KMS-11 (cell line): ENCODE measurements around the gene SNX21.

Source experiments
- H2AFZ ChIP-seq: fragments of 200-600 bp; sonication (generic); 2 replicates; pipeline ENCODE4 v1.6.1; 2016; ENCODE audit warnings: antibody characterized with exemption, mixed run types, low read depth
- H3K27ac ChIP-seq: fragments of 200-600 bp; sonication (generic); 2 replicates; pipeline ENCODE4 v1.6.1; 2016; ENCODE audit warnings: mild to moderate bottlenecking, mixed run types
- H3K27me3 ChIP-seq: fragments of 200-600 bp; sonication (generic); 2 replicates; pipeline ENCODE4 v1.6.1; 2017; ENCODE audit warnings: mild to moderate bottlenecking, low read depth, mixed run types, moderate library complexity; ENCODE audit not compliant: insufficient read depth
- H3K36me3 ChIP-seq: fragments of 200-600 bp; sonication (generic); 2 replicates; pipeline ENCODE4 v1.6.1; 2017; ENCODE audit warnings: mild to moderate bottlenecking, mixed run types; ENCODE audit not compliant: insufficient read depth
- H3K4me1 ChIP-seq: fragments of 200-600 bp; sonication (generic); 2 replicates; pipeline ENCODE4 v1.6.1; 2016; ENCODE audit warnings: mild to moderate bottlenecking, low read depth, mixed run types; ENCODE audit not compliant: poor library complexity, severe bottlenecking
- H3K4me2 ChIP-seq: fragments of 200-600 bp; sonication (generic); 2 replicates; pipeline ENCODE4 v1.7.0; 2016; ENCODE audit warnings: mild to moderate bottlenecking, mixed run types
- H3K4me3 ChIP-seq: fragments of 200-600 bp; sonication (generic); IDR thresholded peaks from 2 replicates; pipeline ENCODE4 v1.6.1; 2017; ENCODE audit warnings: low read depth, low read length, mixed read lengths; ENCODE audit not compliant: insufficient read depth
- H3K79me2 ChIP-seq: fragments of 200-600 bp; sonication (generic); 2 replicates; pipeline ENCODE4 v1.6.1; 2016; ENCODE audit warnings: low read depth, mixed run types; ENCODE audit not compliant: insufficient read depth
- H3K9ac ChIP-seq: fragments of 200-600 bp; sonication (generic); 2 replicates; pipeline ENCODE4 v1.6.1; 2016; ENCODE audit warnings: mild to moderate bottlenecking, mixed run types
- H4K20me1 ChIP-seq: fragments of 200-600 bp; sonication (generic); 2 replicates; pipeline ENCODE4 v1.6.1; 2016; ENCODE audit warnings: mild to moderate bottlenecking, mixed run types; ENCODE audit not compliant: insufficient read depth
- TF ChIP-seq, protein P1 (sequence below): fragments of 200-600 bp; sonication (generic); conservative IDR thresholded peaks from 2 replicates; pipeline ENCODE4 v1.6.1; 2017; ENCODE audit warnings: low read depth, mild to moderate bottlenecking, antibody characterized with exemption, low read length, moderate library complexity, mixed read lengths

The SNX21 gene

DNA sequence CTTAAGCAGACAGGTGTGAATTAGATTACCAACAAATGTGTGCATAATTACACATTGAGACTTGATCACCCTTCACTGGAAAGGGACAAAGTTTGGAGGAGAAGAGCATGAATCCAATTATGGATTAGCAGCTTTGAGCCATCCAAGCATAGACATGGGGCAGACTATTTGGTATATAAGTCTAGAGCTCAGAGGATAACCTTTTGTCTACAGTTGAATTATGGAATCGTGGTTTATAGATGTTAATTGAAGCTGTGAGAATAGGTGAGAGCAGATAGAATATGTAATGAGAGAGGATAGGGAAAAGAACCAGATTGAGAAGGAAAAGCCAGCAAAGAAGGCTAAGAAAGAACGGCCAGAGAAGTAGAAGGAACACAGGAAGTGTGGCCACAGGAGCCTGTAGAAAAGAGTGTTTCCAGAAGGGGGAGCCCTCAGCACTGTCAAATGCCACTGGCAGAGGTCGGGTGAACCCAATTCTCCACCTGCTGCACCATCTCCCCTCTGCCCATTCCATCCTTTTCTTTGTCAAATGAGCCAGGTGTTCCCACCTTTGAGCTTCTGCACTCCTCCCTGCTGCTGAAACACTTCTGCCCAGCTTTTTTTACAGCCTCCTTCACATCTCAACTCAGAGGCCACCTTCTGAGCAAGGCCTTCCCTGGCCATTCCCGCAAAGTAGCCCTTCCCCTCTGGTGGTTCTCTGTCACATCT is 34.5 kb upstream of the SNX21 start:
- no peak overlapping the region for H2AFZ ChIP-seq
- no peaks in the 10 kb centered on the region for H3K27me3 ChIP-seq
- H3K79me2 ChIP-seq: no peaks in the 10 kb centered on the region
- no peak overlapping the region for H3K27ac ChIP-seq
- H3K4me1 ChIP-seq: peaks cover 18% of the 10 kb centered on the region
- no peak overlapping the region for H3K4me2 ChIP-seq
- no peak overlapping the region for H3K4me3 ChIP-seq
- H3K36me3 ChIP-seq: peaks cover 3% of the 10 kb centered on the region; the same call in 1 of the 2 replicates
- H4K20me1 ChIP-seq: no peaks in the 10 kb centered on the region
- H3K9ac ChIP-seq: no peak overlapping the region
- TF ChIP-seq, protein P1, sequence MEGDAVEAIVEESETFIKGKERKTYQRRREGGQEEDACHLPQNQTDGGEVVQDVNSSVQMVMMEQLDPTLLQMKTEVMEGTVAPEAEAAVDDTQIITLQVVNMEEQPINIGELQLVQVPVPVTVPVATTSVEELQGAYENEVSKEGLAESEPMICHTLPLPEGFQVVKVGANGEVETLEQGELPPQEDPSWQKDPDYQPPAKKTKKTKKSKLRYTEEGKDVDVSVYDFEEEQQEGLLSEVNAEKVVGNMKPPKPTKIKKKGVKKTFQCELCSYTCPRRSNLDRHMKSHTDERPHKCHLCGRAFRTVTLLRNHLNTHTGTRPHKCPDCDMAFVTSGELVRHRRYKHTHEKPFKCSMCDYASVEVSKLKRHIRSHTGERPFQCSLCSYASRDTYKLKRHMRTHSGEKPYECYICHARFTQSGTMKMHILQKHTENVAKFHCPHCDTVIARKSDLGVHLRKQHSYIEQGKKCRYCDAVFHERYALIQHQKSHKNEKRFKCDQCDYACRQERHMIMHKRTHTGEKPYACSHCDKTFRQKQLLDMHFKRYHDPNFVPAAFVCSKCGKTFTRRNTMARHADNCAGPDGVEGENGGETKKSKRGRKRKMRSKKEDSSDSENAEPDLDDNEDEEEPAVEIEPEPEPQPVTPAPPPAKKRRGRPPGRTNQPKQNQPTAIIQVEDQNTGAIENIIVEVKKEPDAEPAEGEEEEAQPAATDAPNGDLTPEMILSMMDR: peak; percentile 81

DNA sequence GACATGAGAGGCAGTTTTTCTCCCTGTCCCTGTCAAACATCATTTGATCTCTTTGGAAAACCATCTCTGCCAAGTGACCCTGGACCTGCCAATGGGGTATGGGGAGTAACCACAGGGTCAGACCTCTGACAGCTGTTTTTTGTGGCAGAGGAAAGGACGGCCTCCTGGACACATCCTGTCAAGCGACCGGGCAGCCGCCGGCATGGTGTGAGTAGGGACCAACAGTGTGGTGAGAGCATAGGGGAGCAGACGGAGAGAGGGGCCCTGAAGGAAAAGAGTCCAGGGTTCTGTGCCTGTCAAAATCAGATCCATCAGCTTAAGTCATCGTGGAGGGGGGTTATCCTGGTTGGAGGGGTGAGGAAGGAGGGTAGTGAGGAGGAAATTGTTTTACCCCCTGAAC is 31.7 kb upstream of the SNX21 start:
- no peak overlapping the region for H3K9ac ChIP-seq
- H3K27ac ChIP-seq: no peak overlapping the region
- no peak overlapping the region for H3K4me3 ChIP-seq
- no peak overlapping the region for H2AFZ ChIP-seq
- no peaks in the 10 kb centered on the region for H4K20me1 ChIP-seq
- peaks cover 6% of the 10 kb centered on the region for H3K4me1 ChIP-seq
- no peaks in the 10 kb centered on the region for H3K79me2 ChIP-seq
- no peaks in the 10 kb centered on the region for H3K27me3 ChIP-seq
- H3K4me2 ChIP-seq: no peak overlapping the region
- TF ChIP-seq, protein P1: no peak
- H3K36me3 ChIP-seq: peaks cover 10% of the 10 kb centered on the region; the same call in 1 of the 2 replicates

DNA sequence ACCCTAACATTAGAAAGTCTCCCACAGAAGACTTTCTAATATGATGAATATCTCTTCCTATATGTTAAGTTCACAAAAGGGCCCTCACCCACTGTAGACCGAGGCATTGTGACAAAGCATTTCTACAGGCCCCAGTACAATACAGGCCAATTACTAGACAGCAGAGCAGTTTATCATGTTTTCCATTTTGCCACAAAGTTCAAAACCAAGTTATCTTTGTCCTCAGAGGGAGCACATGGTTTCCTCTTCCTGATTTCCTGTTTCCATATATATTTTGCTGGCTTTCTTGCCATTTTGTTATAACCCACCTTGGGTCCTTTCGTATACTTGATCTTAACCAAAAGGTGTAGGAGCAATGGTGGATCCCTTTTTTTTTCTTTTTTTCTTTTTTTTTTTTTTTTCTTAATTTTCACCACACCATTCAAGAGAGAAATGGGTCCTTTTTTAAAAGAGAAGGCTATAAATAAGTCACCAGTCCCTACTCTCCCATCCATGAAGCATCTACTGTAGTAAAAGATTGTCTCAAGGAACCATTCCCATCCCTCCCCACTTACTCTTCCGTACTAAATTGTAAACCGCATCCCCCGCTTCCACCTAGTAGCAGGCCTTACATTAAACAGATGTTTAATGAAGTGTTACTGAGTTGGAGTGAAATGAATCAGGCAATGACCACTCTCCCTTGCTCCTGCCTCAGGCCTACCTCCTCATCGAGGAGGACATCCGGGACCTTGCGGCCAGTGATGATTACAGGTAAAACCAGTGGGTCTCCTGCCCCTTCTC is 23.2 kb upstream of the SNX21 start:
- TF ChIP-seq, protein P1: no peak
- H3K27me3 ChIP-seq: no peaks in the 10 kb centered on the region
- H3K36me3 ChIP-seq: peaks cover 6% of the 10 kb centered on the region; the same call in 1 of the 2 replicates
- no peak overlapping the region for H3K27ac ChIP-seq
- H3K4me3 ChIP-seq: no peak overlapping the region
- H3K79me2 ChIP-seq: peaks cover 15% of the 10 kb centered on the region
- no peak overlapping the region for H3K4me2 ChIP-seq
- H3K9ac ChIP-seq: no peak overlapping the region
- H3K4me1 ChIP-seq: peaks cover 9% of the 10 kb centered on the region
- H2AFZ ChIP-seq: no peak overlapping the region
- no peaks in the 10 kb centered on the region for H4K20me1 ChIP-seq

DNA sequence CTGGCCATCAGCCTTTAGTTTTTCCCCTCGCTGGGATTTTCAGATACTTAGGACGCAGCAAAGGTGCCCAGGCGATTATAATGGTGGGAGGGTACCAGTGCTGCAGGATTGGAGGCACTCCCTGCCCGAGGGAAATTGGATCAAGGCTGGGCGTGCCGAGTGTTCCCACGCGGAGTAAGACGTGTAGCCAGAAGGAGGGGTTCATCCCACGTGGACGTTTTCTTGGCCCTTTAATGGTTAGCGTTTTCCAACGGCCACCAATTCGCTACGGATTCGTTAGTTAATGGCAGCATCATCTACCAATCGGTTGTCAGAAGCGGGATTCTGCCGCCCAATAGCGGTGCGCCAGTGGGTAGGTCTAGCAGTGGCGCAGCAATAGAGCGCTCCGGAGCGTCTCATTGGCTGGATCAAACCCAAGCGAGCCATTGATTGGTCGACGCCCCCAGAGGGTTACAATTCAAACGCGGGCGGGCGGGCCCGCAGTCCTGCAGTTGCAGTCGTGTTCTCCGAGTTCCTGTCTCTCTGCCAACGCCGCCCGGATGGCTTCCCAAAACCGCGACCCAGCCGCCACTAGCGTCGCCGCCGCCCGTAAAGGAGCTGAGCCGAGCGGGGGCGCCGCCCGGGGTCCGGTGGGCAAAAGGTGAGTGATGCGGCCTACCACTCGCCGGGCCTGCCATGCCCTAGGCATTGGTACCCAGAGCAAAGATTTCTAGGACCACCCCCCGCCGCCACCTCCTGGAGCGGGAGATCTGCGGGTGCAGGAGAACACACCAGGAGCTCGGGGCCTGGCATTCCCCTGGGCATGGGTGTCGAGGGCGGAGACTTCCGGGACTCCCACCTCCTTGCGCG is 21.2 kb upstream of the SNX21 start, which contains the start of gene UBE2C:
TSS of gene UBE2C (plus strand) at position 488 of the 849 bp plus-strand sequence. CDS start at position 540, 52 bp downstream.
- TF ChIP-seq, protein P1: no peak
- Histone ChIP-seq H3K4me1 (peaks cover 9% of the 10 kb centered on the region), H3K4me3 (no peak within 1 kb of the TSS), H3K27me3 (no peaks in the 10 kb centered on the region), H3K9ac (peak within 1 kb of the TSS; percentile 71), H3K27ac (peak within 1 kb of the TSS; percentile 43; the same call in 1 of the 2 replicates), H3K79me2 (peaks cover 15% of the 10 kb centered on the region), H2AFZ (peak within 1 kb of the TSS; percentile 59), H3K36me3 (peaks cover 9% of the 10 kb centered on the region; the same call in 1 of the 2 replicates), H3K4me2 (peak within 1 kb of the TSS; percentile 96), H4K20me1 (no peaks in the 10 kb centered on the region)
